Gastroesophageal sphincter (tissue), 4 donors: ENCODE results near the gene ATP12A. TPM values are rescaled to one million over a fixed set of nuclear protein-coding genes. Genes with fewer than 3 reads are reported as not detected.

Experiments used
- ATAC-seq: fragments of 150-250 bp; one replicate; pipeline ENCODE4 v1.9.1; 2016; ENCODE audit warnings: mild to moderate bottlenecking, moderate library complexity
- H3K27ac ChIP-seq, 4 donors: fragments of 200-600 bp; sonication (generic) in 3 of 4; 1 replicate in 3 of 4; 2 replicates in 1 of 4; pipeline ENCODE4 v1.5.1; 2016 to 2019
- H3K27me3 ChIP-seq: fragments of 200-600 bp; sonication (generic); one replicate; pipeline ENCODE4 v1.5.1; 2019
- H3K36me3 ChIP-seq, 2 donors: fragments of 200-600 bp; sonication (generic); one replicate each; pipeline ENCODE4 v1.5.1; 2019; ENCODE audit warnings: control low read depth in 1 of 2
- H3K4me1 ChIP-seq, 3 donors: fragments of 200-600 bp; sonication (generic); 1 replicate in 2 of 3; 2 replicates in 1 of 3; pipeline ENCODE4 v1.5.1; 2016 to 2019; ENCODE audit warnings: control low read depth in 2 of 3
- H3K4me3 ChIP-seq, 2 donors: fragments of 200-600 bp; sonication (generic); one replicate each; pipeline ENCODE4 v1.5.1; 2019; ENCODE audit warnings: mild to moderate bottlenecking in 1 of 2, moderate library complexity in 1 of 2
- H3K9me3 ChIP-seq, 3 donors: fragments of 200-600 bp; sonication (generic); one replicate each; pipeline ENCODE4 v1.5.1; 2017 to 2019; ENCODE audit warnings: control low read depth in 2 of 3
- CTCF ChIP-seq, 4 experiments: fragments of 200-600 bp in 2 of 4; fragments of 450-650 bp in 2 of 4; sonication (generic) in 1 of 4; IDR thresholded peaks; one replicate each; pipeline ENCODE4 v1.5.1; 2017 to 2019; ENCODE audit warnings: antibody characterized with exemption in 4 of 4, mild to moderate bottlenecking in 2 of 4, moderate library complexity in 2 of 4
- EP300 ChIP-seq: sonication (generic); formaldehyde crosslinking; IDR thresholded peaks from one replicate; pipeline ENCODE4 v1.6.1; 2017; ENCODE audit warnings: antibody characterized with exemption, mild to moderate bottlenecking
- POLR2A ChIP-seq, 2 donors: fragments of 450-650 bp; IDR thresholded peaks; one replicate each; pipeline ENCODE4 v1.6.1; 2017; ENCODE audit warnings: antibody characterized with exemption in 2 of 2, mild to moderate bottlenecking in 2 of 2, moderate library complexity in 1 of 2
- POLR2AphosphoS5 ChIP-seq: sonication (generic); formaldehyde crosslinking; IDR thresholded peaks from one replicate; pipeline ENCODE4 v1.6.1; 2017; ENCODE audit warnings: antibody characterized with exemption
- WGBS, 2 donors: methylation state at CpG; one replicate each; pipeline ENCODE4 v1.1.5; 2018; ENCODE audit warnings: low coverage in 1 of 2; 5-methylcytosine and 5-hydroxymethylcytosine counted together
- total RNA-seq, 4 donors: library from RNA; depleted of rRNA; stranded (reverse); fragments of >200 nt; gene quantifications; one replicate each; pipeline ENCODE4 v1.1.0, GENCODE V29; 2016

ATP12A gene
- total RNA-seq, 4 donors from 2014 or later: 0.22 TPM; not detected in 3

- Histone ChIP-seq H3K27me3 (no peaks in the 10 kb centered on the region), H3K27ac (no peak overlapping the region), H3K4me3 (no peak overlapping the region), H3K36me3 (no peaks in the 10 kb centered on the region), H3K9me3 (no peaks in the 10 kb centered on the region), H3K4me1 (no peaks in the 10 kb centered on the region)
- TF ChIP-seq EP300 (no peak), POLR2AphosphoS5 (no peak), POLR2A (IDR thresholded peaks at IDR 0.05) (no peak), CTCF (IDR thresholded peaks at IDR 0.05) (no peak)
- ATAC-seq: no peak
- 70 to 85% methylated on average over 5 of the region's 14 CpGs for WGBS, 2 donors
Observed at GRCh38 chr13:24706886-24707585, 26.8 kb downstream of the ATP12A start.

GRCh38 chr13:24709186-24709913 is 29.1 kb downstream of the ATP12A start:
- H3K4me3 ChIP-seq: no peak overlapping the region
- no peak overlapping the region for H3K27ac ChIP-seq
- peaks cover 0 to 12% (median 0%) of the 10 kb centered on the region in 3 donors for H3K4me1 ChIP-seq
- no peak for ATAC-seq
- no peaks in the 10 kb centered on the region for H3K36me3 ChIP-seq
- no peaks in the 10 kb centered on the region for H3K9me3 ChIP-seq
- 58 to 70% methylated on average over 6 to 7 of the region's 18 CpGs for WGBS, 2 donors
- no peaks in the 10 kb centered on the region for H3K27me3 ChIP-seq
- no peak for TF ChIP-seq CTCF (IDR thresholded peaks at IDR 0.05)
- no peak for TF ChIP-seq EP300
- TF ChIP-seq POLR2A (IDR thresholded peaks at IDR 0.05): no peak
- no peak for TF ChIP-seq POLR2AphosphoS5

- 0% methylated on average over 2 of the region's 2 CpGs for WGBS, 2 donors
- Histone ChIP-seq H3K27ac (no peak overlapping the region), H3K9me3 (no peaks in the 10 kb centered on the region), H3K4me3 (no peak overlapping the region), H3K36me3 (no peaks in the 10 kb centered on the region), H3K4me1 (peaks cover 0 to 12% (median 0%) of the 10 kb centered on the region in 3 donors), H3K27me3 (no peaks in the 10 kb centered on the region)
- TF ChIP-seq CTCF (IDR thresholded peaks at IDR 0.05) (no peak), POLR2A (IDR thresholded peaks at IDR 0.05) (no peak), POLR2AphosphoS5 (peak; percentile 45), EP300 (no peak)
- ATAC-seq: no peak
Observed at GRCh38 chr13:24713022-24713421, 32.8 kb downstream of the ATP12A start.

GRCh38 chr13:24716011-24716410 is 35.8 kb downstream of the ATP12A start:
- Histone ChIP-seq H3K36me3 (no peaks in the 10 kb centered on the region), H3K27me3 (peaks cover 9% of the 10 kb centered on the region), H3K27ac (no peak overlapping the region), H3K9me3 (no peaks in the 10 kb centered on the region), H3K4me1 (peaks cover 0 to 12% (median 0%) of the 10 kb centered on the region in 3 donors), H3K4me3 (no peak overlapping the region)
- TF ChIP-seq EP300: no peak
- no peak for TF ChIP-seq POLR2AphosphoS5
- no peak for TF ChIP-seq POLR2A (IDR thresholded peaks at IDR 0.05)
- TF ChIP-seq CTCF (IDR thresholded peaks at IDR 0.05): no peak
- no peak for ATAC-seq
- 26 to 32% methylated on average over 5 of the region's 5 CpGs for WGBS, 2 donors
